Suprapubic skin (tissue), 4 donors: ENCODE measurements around the gene PPP4R1. TPM values are rescaled to one million over a fixed set of nuclear protein-coding genes. Genes with fewer than 3 reads are reported as not detected.

Source experiments
- DNase-seq, 2 donors: peaks; one replicate each; pipeline ENCODE4 v3.0.0-alpha.2; 2019; ENCODE audit warnings: low spot score in 2 of 2
- H3K27ac ChIP-seq: fragments of 200-600 bp; sonication (generic); one replicate; pipeline ENCODE4 v1.5.1; 2019
- H3K27me3 ChIP-seq: fragments of 200-600 bp; sonication (generic); one replicate; pipeline ENCODE4 v1.5.1; 2019
- H3K36me3 ChIP-seq: fragments of 200-600 bp; sonication (generic); one replicate; pipeline ENCODE4 v1.5.1; 2019
- H3K4me1 ChIP-seq: fragments of 200-600 bp; sonication (generic); one replicate; pipeline ENCODE4 v1.5.1; 2019
- H3K4me3 ChIP-seq: fragments of 200-600 bp; sonication (generic); one replicate; pipeline ENCODE4 v1.5.1; 2019; ENCODE audit warnings: mild to moderate bottlenecking
- H3K9me3 ChIP-seq: fragments of 200-600 bp; sonication (generic); one replicate; pipeline ENCODE4 v1.5.1; 2019
- CTCF ChIP-seq, 2 donors: fragments of 200-600 bp in 1 of 2; fragments of 450-650 bp in 1 of 2; sonication (generic) in 1 of 2; IDR thresholded peaks; one replicate each; pipeline ENCODE4 v1.5.1; 2016 to 2019; ENCODE audit warnings: antibody characterized with exemption in 2 of 2, mild to moderate bottlenecking in 1 of 2, moderate library complexity in 1 of 2
- EP300 ChIP-seq: sonication (generic); formaldehyde crosslinking; IDR thresholded peaks from one replicate; pipeline ENCODE4 v1.6.1; 2017; ENCODE audit warnings: antibody characterized with exemption
- POLR2A ChIP-seq, 2 donors: fragments of 450-650 bp; IDR thresholded peaks; one replicate each; pipeline ENCODE4 v1.6.1; 2017; ENCODE audit warnings: antibody characterized with exemption in 2 of 2, mild to moderate bottlenecking in 2 of 2, moderate library complexity in 2 of 2
- POLR2AphosphoS5 ChIP-seq, 3 donors: sonication (generic); formaldehyde crosslinking; IDR thresholded peaks; one replicate each; pipeline ENCODE4 v1.6.1; 2017; ENCODE audit warnings: antibody characterized with exemption in 3 of 3
- WGBS: methylation state at CpG from one replicate; pipeline ENCODE4 v1.1.5; 2018; 5-methylcytosine and 5-hydroxymethylcytosine counted together
- total RNA-seq, 4 donors: library from RNA; depleted of rRNA; stranded (reverse); fragments of >200 nt; gene quantifications; one replicate each; pipeline ENCODE4 v1.1.0, GENCODE V29; 2016

The PPP4R1 gene
- total RNA-seq, 4 donors from 2014 or later, result 82.3 to 153 (median 113) TPM

- peaks cover 99% of the 10 kb centered on the region for H3K36me3 ChIP-seq
- no peak for DNase-seq
- WGBS, result 89% methylated on average over 4 of the region's 4 CpGs
Observed at GRCh38 chr18:9550429-9550828, 63.9 kb downstream of the PPP4R1 start.

GRCh38 chr18:9549405-9549804, 65.0 kb downstream of the PPP4R1 start:
- 85% methylated on average over 7 of the region's 7 CpGs for WGBS
- Histone ChIP-seq H3K27me3 (no peaks in the 10 kb centered on the region), H3K4me3 (no peak overlapping the region), H3K9me3 (no peaks in the 10 kb centered on the region), H3K4me1 (no peaks in the 10 kb centered on the region), H3K36me3 (peaks cover 93% of the 10 kb centered on the region), H3K27ac (no peak overlapping the region)
- no peak for DNase-seq
- TF ChIP-seq POLR2A (IDR thresholded peaks at IDR 0.05) (no peak), POLR2AphosphoS5 (IDR thresholded peaks at IDR 0.05) (no peak), CTCF (IDR thresholded peaks at IDR 0.05) (no peak), EP300 (no peak)

More at GRCh38 chr18:9550429-9550828, 63.9 kb downstream of the PPP4R1 start:
- TF ChIP-seq POLR2A (IDR thresholded peaks at IDR 0.05), result no peak
- TF ChIP-seq EP300, result no peak
- TF ChIP-seq CTCF (IDR thresholded peaks at IDR 0.05), result no peak
- no peak for TF ChIP-seq POLR2AphosphoS5 (IDR thresholded peaks at IDR 0.05)
- H3K4me1 ChIP-seq, result no peaks in the 10 kb centered on the region
- H3K4me3 ChIP-seq, result no peak overlapping the region
- no peaks in the 10 kb centered on the region for H3K27me3 ChIP-seq
- H3K27ac ChIP-seq, result no peak overlapping the region
- no peaks in the 10 kb centered on the region for H3K9me3 ChIP-seq

- Histone ChIP-seq H3K27me3 (no peaks in the 10 kb centered on the region), H3K4me3 (no peak overlapping the region), H3K27ac (no peak overlapping the region), H3K9me3 (no peaks in the 10 kb centered on the region), H3K4me1 (no peaks in the 10 kb centered on the region), H3K36me3 (peaks cover 77% of the 10 kb centered on the region)
- 88% methylated on average over 7 of the region's 7 CpGs for WGBS
- DNase-seq, result no peak
- TF ChIP-seq EP300 (no peak), POLR2A (IDR thresholded peaks at IDR 0.05) (no peak), POLR2AphosphoS5 (IDR thresholded peaks at IDR 0.05) (no peak), CTCF (IDR thresholded peaks at IDR 0.05) (no peak)
Observed at GRCh38 chr18:9547782-9548181, 66.6 kb downstream of the PPP4R1 start.

GRCh38 chr18:9546468-9546867, 67.9 kb downstream of the PPP4R1 start:
- H3K36me3 ChIP-seq, result peaks cover 64% of the 10 kb centered on the region

GRCh38 chr18:9545029-9545428, 69.3 kb downstream of the PPP4R1 start:
- DNase-seq, result no peak
- H3K36me3 ChIP-seq, result peaks cover 54% of the 10 kb centered on the region
- WGBS, result 78% methylated on average over 5 of the region's 5 CpGs
- H3K4me3 ChIP-seq, result no peak overlapping the region
- no peaks in the 10 kb centered on the region for H3K4me1 ChIP-seq
- no peak overlapping the region for H3K27ac ChIP-seq
- TF ChIP-seq EP300 (no peak), POLR2AphosphoS5 (IDR thresholded peaks at IDR 0.05) (no peak), POLR2A (IDR thresholded peaks at IDR 0.05) (no peak), CTCF (IDR thresholded peaks at IDR 0.05) (no peak)
- no peaks in the 10 kb centered on the region for H3K9me3 ChIP-seq
- H3K27me3 ChIP-seq, result no peaks in the 10 kb centered on the region

More at GRCh38 chr18:9546468-9546867, 67.9 kb downstream of the PPP4R1 start:
- 84% methylated on average over 6 of the region's 6 CpGs for WGBS
- no peaks in the 10 kb centered on the region for H3K27me3 ChIP-seq
- no peaks in the 10 kb centered on the region for H3K9me3 ChIP-seq
- H3K4me3 ChIP-seq, result no peak overlapping the region
- no peak overlapping the region for H3K27ac ChIP-seq
- DNase-seq, result no peak
- no peaks in the 10 kb centered on the region for H3K4me1 ChIP-seq
- TF ChIP-seq POLR2A (IDR thresholded peaks at IDR 0.05), result no peak
- no peak for TF ChIP-seq EP300
- no peak for TF ChIP-seq CTCF (IDR thresholded peaks at IDR 0.05)
- TF ChIP-seq POLR2AphosphoS5 (IDR thresholded peaks at IDR 0.05), result no peak
